HCT116 (cell line): ENCODE data around the gene STK16. TPM values are rescaled to one million over a fixed set of nuclear protein-coding genes. Genes with fewer than 3 reads are reported as not detected.

Experiments
- ATAC-seq: fragments of 200-7000 bp; cut with Tn5 transposase; 2 replicates; pipeline ENCODE4 v1.9.1; 2020; ENCODE audit warnings: mild to moderate bottlenecking, moderate library complexity
- BruUV-seq: library from RNA; stranded (reverse); fragments of 400-500 nt; replicated peaks from 2 replicates; lab custom pipeline; 2021; lab: Mats Ljungman, UMichigan
- CTCF ChIA-PET: fragments of 300-600 bp; sonication (Branson Sonifier 250); formaldehyde crosslinking; loops from one replicate; lab custom pipeline; 2021; ENCODE audit warnings: antibody characterized with exemption; lab: Charles Lee
- POLR2A ChIA-PET: fragments of 300-600, 350-600 bp; sonication (Branson Sonifier 250); formaldehyde crosslinking; loops from one replicate; lab custom pipeline; 2021; ENCODE audit warnings: antibody characterized with exemption; lab: Charles Lee
- RAD21 ChIA-PET, 2 experiments: fragments of 300-600 bp; sonication (Branson Sonifier 250); formaldehyde crosslinking; loops; one replicate each; lab custom pipeline; 2023; ENCODE audit warnings: low total read pairs in 2 of 2; ENCODE audit not compliant: uncharacterized antibody in 2 of 2, unreplicated experiment in 2 of 2, low non-redundant PET in 1 of 2; lab: Charles Lee
- DNase-seq: peaks from one replicate; pipeline ENCODE4 v3.0.0-alpha.2; 2010; ENCODE audit warnings: low read depth, low spot score
- H2AFZ ChIP-seq: fragments of 200-600 bp; shearing (Covaris generic), sonication (generic); 2 replicates; pipeline ENCODE4 v1.6.1; 2017; ENCODE audit warnings: low read depth, mixed run types, mixed read lengths, antibody characterized with exemption, low read length; ENCODE audit not compliant: poor library complexity, severe bottlenecking
- H3K27ac ChIP-seq: 2 replicates; pipeline ENCODE4 v1.5.1; 2012; ENCODE audit warnings: low read depth, low read length
- H3K27me3 ChIP-seq: fragments of 200-600 bp; sonication (generic); 2 replicates; pipeline ENCODE4 v1.6.1; 2016; ENCODE audit warnings: mixed run types, low read length, mixed read lengths; ENCODE audit not compliant: insufficient read depth
- H3K36me3 ChIP-seq, 2 experiments: fragments of 200-500 bp in 1 of 2; fragments of 200-600 bp in 1 of 2; sonication (Bioruptor generic) in 1 of 2; sonication (generic) in 1 of 2; 2 replicates each; pipeline versions ENCODE4 v1.5.1 to v1.6.1; 2014 to 2016; ENCODE audit warnings: low read length in 2 of 2, inconsistent platforms in 1 of 2, mixed read lengths in 1 of 2, mixed run types in 1 of 2; ENCODE audit not compliant: insufficient read depth in 2 of 2, control insufficient read depth in 1 of 2
- H3K4me1 ChIP-seq, 2 experiments: fragments of 200-600 bp in 1 of 2; sonication (generic) in 1 of 2; 2 replicates each; pipeline versions ENCODE4 v1.5.1 to v1.6.1; 2012 to 2017; ENCODE audit warnings: low read length in 2 of 2, inconsistent platforms in 1 of 2, mild to moderate bottlenecking in 1 of 2, mixed read lengths in 1 of 2, mixed run types in 1 of 2, moderate library complexity in 1 of 2; ENCODE audit not compliant: insufficient read depth in 2 of 2, control insufficient read depth in 1 of 2
- H3K4me2 ChIP-seq: fragments of 200-600 bp; sonication (generic); 2 replicates; pipeline ENCODE4 v1.6.1; 2017; ENCODE audit warnings: mixed run types, low read length, mixed read lengths
- H3K4me3 ChIP-seq, 2 experiments: fragments of 200-600 bp in 1 of 2; sonication (generic) in 1 of 2; replicated peaks in 1 of 2; 2 replicates each; pipeline ENCODE4 v1.5.1; 2011 to 2016; ENCODE audit warnings: low read length in 2 of 2, control low read depth in 1 of 2, low read depth in 1 of 2, mild to moderate bottlenecking in 1 of 2, mixed read lengths in 1 of 2, mixed run types in 1 of 2
- H3K79me2 ChIP-seq: fragments of 200-600 bp; sonication (generic); 2 replicates; pipeline ENCODE4 v1.6.1; 2017; ENCODE audit warnings: mild to moderate bottlenecking, mixed run types, low read length, moderate library complexity, mixed read lengths; ENCODE audit not compliant: insufficient read depth
- H3K9ac ChIP-seq: fragments of 200-600 bp; sonication (generic); 2 replicates; pipeline ENCODE4 v1.6.1; 2016; ENCODE audit warnings: low read length, mixed read lengths
- H3K9me2 ChIP-seq: fragments of 200-600 bp; sonication (generic), shearing (Covaris generic); 2 replicates; pipeline ENCODE4 v1.6.1; 2017; ENCODE audit warnings: mixed run types, mild to moderate bottlenecking, moderate library complexity; ENCODE audit not compliant: insufficient read depth
- H3K9me3 ChIP-seq, 2 experiments: fragments of 200-500 bp in 1 of 2; fragments of 200-600 bp in 1 of 2; sonication (Bioruptor generic) in 1 of 2; sonication (generic) in 1 of 2; 2 replicates each; pipeline ENCODE4 v1.6.1; 2014 to 2017; ENCODE audit warnings: low read length in 2 of 2, mixed read lengths in 2 of 2, inconsistent platforms in 1 of 2, low read depth in 1 of 2, mild to moderate bottlenecking in 1 of 2, mixed run types in 1 of 2, moderate library complexity in 1 of 2; ENCODE audit not compliant: control insufficient read depth in 1 of 2, insufficient read depth in 1 of 2
- H4K20me1 ChIP-seq: fragments of 200-600 bp; sonication (generic), shearing (Covaris generic); 2 replicates; pipeline ENCODE4 v1.6.1; 2017; ENCODE audit warnings: mixed run types, mild to moderate bottlenecking, moderate library complexity; ENCODE audit not compliant: insufficient read depth
- CEBPB ChIP-seq: IDR thresholded peaks from 2 replicates; pipeline ENCODE4 v1.6.1; 2012; ENCODE audit warnings: low read depth
- EGR1 ChIP-seq: IDR thresholded peaks from 2 replicates; pipeline ENCODE4 v1.6.1; 2012; ENCODE audit warnings: low read depth
- ELF1 ChIP-seq: IDR thresholded peaks from 2 replicates; pipeline ENCODE4 v1.6.1; 2012; ENCODE audit warnings: low read depth, borderline replicate concordance
- EZH2 ChIP-seq: fragments of 200-600 bp; sonication (generic); IDR thresholded peaks from 2 replicates; pipeline ENCODE4 v1.6.1; 2017; ENCODE audit warnings: antibody characterized with exemption, mixed run types
- EZH2phosphoT487 ChIP-seq: fragments of 200-600 bp; IDR thresholded peaks from 2 replicates; pipeline ENCODE4 v1.6.1; 2018; ENCODE audit warnings: antibody characterized with exemption, borderline replicate concordance
- FOSL1 ChIP-seq: IDR thresholded peaks from 2 replicates; pipeline ENCODE4 v1.6.1; 2012; ENCODE audit warnings: low read depth
- POLR2AphosphoS5 ChIP-seq: IDR thresholded peaks from 2 replicates; pipeline ENCODE4 v1.6.1; 2011; ENCODE audit warnings: mild to moderate bottlenecking, low read depth, low read length, moderate library complexity
- RAD21 ChIP-seq: IDR thresholded peaks from 2 replicates; pipeline ENCODE4 v1.6.1; 2012; ENCODE audit warnings: low read depth, mild to moderate bottlenecking
- REST ChIP-seq: IDR thresholded peaks from 2 replicates; pipeline ENCODE4 v1.6.1; 2012; ENCODE audit warnings: low read depth
- SIN3A ChIP-seq: IDR thresholded peaks from 2 replicates; pipeline ENCODE4 v1.6.1; 2012; ENCODE audit warnings: low read depth
- SRF ChIP-seq: IDR thresholded peaks from 2 replicates; pipeline ENCODE4 v1.6.1; 2012; ENCODE audit warnings: low read depth
- TCF7L2 ChIP-seq: IDR thresholded peaks from 2 replicates; pipeline ENCODE4 v1.7.0; 2011; ENCODE audit warnings: borderline replicate concordance, inconsistent platforms; ENCODE audit not compliant: insufficient read depth, insufficient read length; ENCODE audit errors: extremely low read depth
- YY1 ChIP-seq: IDR thresholded peaks from 2 replicates; pipeline ENCODE4 v1.6.1; 2011; ENCODE audit warnings: low read length, low read depth, moderate library complexity, mild to moderate bottlenecking; ENCODE audit not compliant: insufficient replicate concordance; ENCODE audit errors: extremely low read depth
- intact Hi-C: fragments of 100-400 bp; cut with micrococcal nuclease; formaldehyde crosslinking; loops from 2 replicates; pipeline ENCODE4 v1.10.0; 2022
- total RNA-seq: library from RNA; stranded (reverse); gene quantifications from one replicate; pipeline ENCODE4 v1.2.1, GENCODE V29; 2021; ENCODE audit not compliant: unreplicated experiment
- TF ChIP-seq, protein P1 (sequence below), 3 experiments: fragments of 200-600 bp in 1 of 3; sonication (generic) in 1 of 3; IDR thresholded peaks in 2 of 3; conservative IDR thresholded peaks in 1 of 3; 2 replicates each; pipeline ENCODE4 v1.5.1; 2012 to 2017; ENCODE audit warnings: low read depth in 2 of 3, low read length in 2 of 3, antibody characterized with exemption in 1 of 3, borderline replicate concordance in 1 of 3, control low read depth in 1 of 3, mild to moderate bottlenecking in 1 of 3, mixed read lengths in 1 of 3, mixed run types in 1 of 3, moderate library complexity in 1 of 3; ENCODE audit not compliant: insufficient read depth in 1 of 3

Gene STK16
- total RNA-seq, 1 experiment from 2014 or later: 31.4 TPM

- TF ChIP-seq EZH2: no peak
- no peak for TF ChIP-seq TCF7L2
- no peak for TF ChIP-seq YY1
Observed at GRCh38 chr2:219291394-219291793, 46.1 kb downstream of the STK16 start (continued).

- Histone ChIP-seq H3K79me2 (no peaks in the 10 kb centered on the region), H3K4me1 (peaks cover 7 to 22% of the 10 kb centered on the region in 2 experiments; a peak in 3 of 4 replicates), H2AFZ (no peak overlapping the region), H3K4me2 (no peak overlapping the region), H3K9me3 (no peaks in the 10 kb centered on the region), H3K4me3 (no peak overlapping the region), H3K27me3 (no peaks in the 10 kb centered on the region), H3K36me3 (no peaks in the 10 kb centered on the region), H3K9ac (no peak overlapping the region), H3K27ac (no peak overlapping the region), H3K9me2 (no peaks in the 10 kb centered on the region), H4K20me1 (no peaks in the 10 kb centered on the region)
- TF ChIP-seq ELF1 (no peak), FOSL1 (no peak), EGR1 (no peak), RAD21 (no peak), EZH2phosphoT487 (no peak), POLR2AphosphoS5 (no peak), EZH2 (no peak), SIN3A (no peak), REST (no peak), CEBPB (no peak), SRF (no peak)
- TF ChIP-seq, protein P1, sequence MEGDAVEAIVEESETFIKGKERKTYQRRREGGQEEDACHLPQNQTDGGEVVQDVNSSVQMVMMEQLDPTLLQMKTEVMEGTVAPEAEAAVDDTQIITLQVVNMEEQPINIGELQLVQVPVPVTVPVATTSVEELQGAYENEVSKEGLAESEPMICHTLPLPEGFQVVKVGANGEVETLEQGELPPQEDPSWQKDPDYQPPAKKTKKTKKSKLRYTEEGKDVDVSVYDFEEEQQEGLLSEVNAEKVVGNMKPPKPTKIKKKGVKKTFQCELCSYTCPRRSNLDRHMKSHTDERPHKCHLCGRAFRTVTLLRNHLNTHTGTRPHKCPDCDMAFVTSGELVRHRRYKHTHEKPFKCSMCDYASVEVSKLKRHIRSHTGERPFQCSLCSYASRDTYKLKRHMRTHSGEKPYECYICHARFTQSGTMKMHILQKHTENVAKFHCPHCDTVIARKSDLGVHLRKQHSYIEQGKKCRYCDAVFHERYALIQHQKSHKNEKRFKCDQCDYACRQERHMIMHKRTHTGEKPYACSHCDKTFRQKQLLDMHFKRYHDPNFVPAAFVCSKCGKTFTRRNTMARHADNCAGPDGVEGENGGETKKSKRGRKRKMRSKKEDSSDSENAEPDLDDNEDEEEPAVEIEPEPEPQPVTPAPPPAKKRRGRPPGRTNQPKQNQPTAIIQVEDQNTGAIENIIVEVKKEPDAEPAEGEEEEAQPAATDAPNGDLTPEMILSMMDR (IDR thresholded peaks at IDR 0.05 in 2 of 3, conservative IDR thresholded peaks at IDR 0.05 in 1 of 3; ENCODE audit: borderline replicate concordance in 1 of 3, insufficient read depth in 1 of 3, low read depth in 2 of 3, low read length in 2 of 3): no peak
- RAD21 ChIA-PET: no interaction called here
- intact Hi-C loops: no loop called here
- ATAC-seq (no peak), DNase-seq (no peak)
- BruUV-seq: no TSS peak
- CTCF ChIA-PET: interaction anchor here (4.5 kb wide), 1 partner anchor 14 kb away, joined by 71 read pairs; the partner anchor contains the start of gene DNAJB2
- POLR2A ChIA-PET: no interaction called here
Observed at GRCh38 chr2:219291910-219292490, 46.7 kb downstream of the STK16 start.
